ENCODE measurements around the gene MRPL10. TPM values are rescaled to one million over a fixed set of nuclear protein-coding genes. Genes with fewer than 3 reads are reported as not detected.

MRPL10 gene
- total RNA-seq, 1 experiment from 2014 or later: 112 TPM

GRCh38 chr17:47853616-47854015 is 22.3 kb upstream of the MRPL10 start:
- CTCF ChIA-PET: no interaction called here
- Histone ChIP-seq H3K4me2 (ENCODE audit: low read length) (no peak overlapping the region), H3K27me3 (ENCODE audit: insufficient read depth, low read length) (peaks cover 13% of the 10 kb centered on the region; the same call in 1 of the 2 replicates), H3K4me3 (replicated peaks in 1 of 2; ENCODE audit: low read depth in 1 of 2, low read length in 2 of 2) (no peak overlapping the region), H3K79me2 (ENCODE audit: insufficient read depth, low read length) (peaks cover 21% of the 10 kb centered on the region; the same call in 1 of the 2 replicates), H3K27ac (ENCODE audit: low read depth, low read length) (no peak overlapping the region), H3K9me3 (ENCODE audit: control insufficient read depth in 1 of 2, insufficient read depth in 1 of 2, low read depth in 1 of 2, low read length in 2 of 2) (no peaks in the 10 kb centered on the region), H2AFZ (ENCODE audit: low read depth, low read length, poor library complexity, severe bottlenecking) (no peak overlapping the region), H3K4me1 (ENCODE audit: control insufficient read depth in 1 of 2, insufficient read depth in 2 of 2, low read length in 2 of 2) (peaks cover 13 to 28% of the 10 kb centered on the region in 2 experiments), H3K9ac (ENCODE audit: low read length) (no peak overlapping the region), H3K36me3 (ENCODE audit: control insufficient read depth in 1 of 2, insufficient read depth in 2 of 2, low read length in 2 of 2) (no peaks in the 10 kb centered on the region), H3K9me2 (ENCODE audit: insufficient read depth) (no peaks in the 10 kb centered on the region), H4K20me1 (ENCODE audit: insufficient read depth) (no peaks in the 10 kb centered on the region)
- no peak for TF ChIP-seq SP1 (IDR thresholded peaks at IDR 0.05; ENCODE audit: low read depth)
- no peak for TF ChIP-seq MAX (IDR thresholded peaks at IDR 0.05)
- no peak for TF ChIP-seq ZFX (IDR thresholded peaks at IDR 0.05)
- no peak for TF ChIP-seq CBX3 (IDR thresholded peaks at IDR 0.05; ENCODE audit: low read depth)
- no peak for TF ChIP-seq POLR2A (IDR thresholded peaks at IDR 0.05; ENCODE audit: borderline replicate concordance, extremely low read depth, insufficient read depth, insufficient read length)
- TF ChIP-seq EGR1 (IDR thresholded peaks at IDR 0.05; ENCODE audit: low read depth): no peak
- no peak for TF ChIP-seq RAD21 (IDR thresholded peaks at IDR 0.05; ENCODE audit: low read depth)
- no peak for TF ChIP-seq SRF (IDR thresholded peaks at IDR 0.05; ENCODE audit: low read depth)
- TF ChIP-seq TCF7L2 (IDR thresholded peaks at IDR 0.05; ENCODE audit: borderline replicate concordance, extremely low read depth, insufficient read depth, insufficient read length): no peak
- no peak for TF ChIP-seq REST (IDR thresholded peaks at IDR 0.05; ENCODE audit: low read depth)
- TF ChIP-seq EZH2phosphoT487 (IDR thresholded peaks at IDR 0.05; ENCODE audit: borderline replicate concordance): no peak
- no peak for TF ChIP-seq JUND (IDR thresholded peaks at IDR 0.05)
- no peak for TF ChIP-seq YY1 (IDR thresholded peaks at IDR 0.05; ENCODE audit: extremely low read depth, insufficient replicate concordance, low read depth, low read length)
- no peak for TF ChIP-seq ZBTB33 (IDR thresholded peaks at IDR 0.05; ENCODE audit: extremely low read depth, insufficient replicate concordance, low read length)
- TF ChIP-seq CEBPB (IDR thresholded peaks at IDR 0.05; ENCODE audit: low read depth): no peak
- no peak for TF ChIP-seq ELF1 (IDR thresholded peaks at IDR 0.05; ENCODE audit: borderline replicate concordance, low read depth)
- no peak for TF ChIP-seq SIN3A (IDR thresholded peaks at IDR 0.05; ENCODE audit: low read depth)
- no peak for TF ChIP-seq FOSL1 (IDR thresholded peaks at IDR 0.05; ENCODE audit: low read depth)
- TF ChIP-seq ZNF274 (IDR thresholded peaks at IDR 0.05; ENCODE audit: low read depth, low read length): no peak
- no peak for TF ChIP-seq POLR2AphosphoS5 (IDR thresholded peaks at IDR 0.05; ENCODE audit: low read depth, low read length)
- intact Hi-C loops (cut with micrococcal nuclease): no loop called here
- DNase-seq (ENCODE audit: low read depth, low spot score): no peak
- BruUV-seq (replicated peaks): no TSS peak
- RAD21 ChIA-PET (ENCODE audit: low non-redundant PET in 1 of 2, low total read pairs in 2 of 2, uncharacterized antibody in 2 of 2, unreplicated experiment in 2 of 2): no interaction called here
- POLR2A ChIA-PET: interaction anchor here (1.1 to 1.5 kb wide), 2 partner anchors 9 to 11 kb away, joined by 3 read pairs; no protein-coding TSS in a partner anchor
- no peak for ATAC-seq

Data from HCT116 (cell line).